ENCODE results near the gene FBN2. TPM values are rescaled to one million over a fixed set of nuclear protein-coding genes. Genes with fewer than 3 reads are reported as not detected.

The FBN2 gene
- total RNA-seq, 1 donor from 2014 or later, result 25.2 TPM

GRCh38 chr5:128254789-128255188 lies 283.3 kb downstream of the FBN2 start:
- DNase-seq (ENCODE audit: low read depth), result no peak
- no peaks in the 10 kb centered on the region for H3K36me3 ChIP-seq (ENCODE audit: control insufficient read depth, insufficient read depth, low read length)
- H3K27me3 ChIP-seq (ENCODE audit: control insufficient read depth, insufficient read depth, low read length), result no peaks in the 10 kb centered on the region
- no peak for TF ChIP-seq CTCF (IDR thresholded peaks at IDR 0.05; ENCODE audit: insufficient read depth, low read length, poor library complexity, severe bottlenecking)
- no peak overlapping the region for H3K4me3 ChIP-seq (ENCODE audit: low read depth, low read length)

DNA sequence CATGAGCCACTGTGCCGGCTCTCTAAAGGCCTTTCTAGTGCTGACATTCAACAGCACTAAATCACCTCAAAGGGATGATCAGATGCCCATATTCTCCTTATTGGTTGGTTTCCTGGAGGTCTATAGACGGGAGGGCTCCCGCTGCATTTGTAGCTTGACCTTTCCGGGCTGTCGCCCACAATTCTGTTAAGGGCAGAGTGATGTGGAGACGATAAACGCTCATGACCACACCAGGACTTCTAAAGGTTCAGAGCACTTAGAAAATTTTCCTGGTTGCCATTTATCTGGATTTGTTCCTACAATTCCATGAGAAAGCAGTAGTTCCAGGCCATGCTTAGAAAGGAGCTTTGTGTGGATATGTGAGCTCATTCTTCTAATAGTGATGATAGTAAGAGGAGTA lies 284.2 kb downstream of the FBN2 start:
- no peak for DNase-seq (ENCODE audit: low read depth)
- H3K4me3 ChIP-seq (ENCODE audit: low read depth, low read length), result no peak overlapping the region
- H3K36me3 ChIP-seq (ENCODE audit: control insufficient read depth, insufficient read depth, low read length), result no peaks in the 10 kb centered on the region
- TF ChIP-seq CTCF (IDR thresholded peaks at IDR 0.05; ENCODE audit: insufficient read depth, low read length, poor library complexity, severe bottlenecking), result no peak
- no peaks in the 10 kb centered on the region for H3K27me3 ChIP-seq (ENCODE audit: control insufficient read depth, insufficient read depth, low read length)

DNA sequence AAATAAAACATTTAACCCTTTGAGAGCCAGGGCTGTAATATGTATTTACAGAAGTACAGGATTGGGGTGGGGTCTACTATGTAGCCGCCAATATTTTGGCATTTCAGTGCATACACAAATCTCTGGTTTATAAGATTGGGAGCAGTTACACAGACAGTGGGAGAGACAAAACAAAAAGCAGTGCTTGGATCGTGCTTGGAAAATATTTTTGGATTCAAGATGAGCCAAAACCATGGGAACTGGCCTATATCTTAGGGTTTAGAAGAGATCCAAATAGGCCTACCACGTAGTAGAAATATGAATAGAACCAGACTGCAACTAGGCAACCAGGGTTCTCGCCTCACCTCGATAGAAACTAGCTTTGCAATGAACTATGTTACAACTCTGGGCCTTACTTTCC lies 284.9 kb downstream of the FBN2 start:
- Histone ChIP-seq H3K27me3 (ENCODE audit: control insufficient read depth, insufficient read depth, low read length) (no peaks in the 10 kb centered on the region), H3K4me3 (ENCODE audit: low read depth, low read length) (no peak overlapping the region), H3K36me3 (ENCODE audit: control insufficient read depth, insufficient read depth, low read length) (no peaks in the 10 kb centered on the region)
- DNase-seq (ENCODE audit: low read depth), result no peak
- TF ChIP-seq CTCF (IDR thresholded peaks at IDR 0.05; ENCODE audit: insufficient read depth, low read length, poor library complexity, severe bottlenecking), result no peak

- H3K36me3 ChIP-seq (ENCODE audit: control insufficient read depth, insufficient read depth, low read length), result no peaks in the 10 kb centered on the region
- H3K4me3 ChIP-seq (ENCODE audit: low read depth, low read length), result no peak overlapping the region
- no peaks in the 10 kb centered on the region for H3K27me3 ChIP-seq (ENCODE audit: control insufficient read depth, insufficient read depth, low read length)
- no peak for DNase-seq (ENCODE audit: low read depth)
- TF ChIP-seq CTCF (IDR thresholded peaks at IDR 0.05; ENCODE audit: insufficient read depth, low read length, poor library complexity, severe bottlenecking), result no peak
These were observed 285.3 kb downstream of the FBN2 start for GRCh38 chr5:128252756-128253155.

- Histone ChIP-seq H3K36me3 (ENCODE audit: control insufficient read depth, insufficient read depth, low read length) (no peaks in the 10 kb centered on the region), H3K4me3 (ENCODE audit: low read depth, low read length) (no peak overlapping the region), H3K27me3 (ENCODE audit: control insufficient read depth, insufficient read depth, low read length) (no peaks in the 10 kb centered on the region)
- DNase-seq (ENCODE audit: low read depth), result no peak
- no peak for TF ChIP-seq CTCF (IDR thresholded peaks at IDR 0.05; ENCODE audit: insufficient read depth, low read length, poor library complexity, severe bottlenecking)
These were observed 285.8 kb downstream of the FBN2 start for GRCh38 chr5:128252196-128252595.

DNA sequence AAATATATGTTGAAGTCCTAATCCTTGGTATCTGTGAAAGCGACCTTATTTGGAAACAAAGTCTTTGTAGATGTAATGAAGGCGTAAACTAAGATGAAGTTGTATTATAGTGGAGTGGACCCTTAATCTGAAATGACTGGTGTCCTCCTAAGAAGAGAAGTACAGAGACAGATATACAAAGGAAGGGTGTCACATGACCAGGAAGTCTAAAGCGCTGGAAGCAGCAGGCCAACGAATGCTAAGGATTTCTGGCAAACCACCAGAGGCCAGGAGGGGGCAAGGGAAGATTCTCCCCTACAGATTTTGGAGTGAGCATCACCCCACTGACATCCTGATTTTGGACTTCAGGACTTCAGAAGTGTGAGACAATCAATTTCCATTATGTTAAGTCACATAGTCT lies 292.1 kb downstream of the FBN2 start:
- no peak for DNase-seq (ENCODE audit: low read depth)
- Histone ChIP-seq H3K27me3 (ENCODE audit: control insufficient read depth, insufficient read depth, low read length) (no peaks in the 10 kb centered on the region), H3K36me3 (ENCODE audit: control insufficient read depth, insufficient read depth, low read length) (no peaks in the 10 kb centered on the region), H3K4me3 (ENCODE audit: low read depth, low read length) (no peak overlapping the region)
- TF ChIP-seq CTCF (IDR thresholded peaks at IDR 0.05; ENCODE audit: insufficient read depth, low read length, poor library complexity, severe bottlenecking), result no peak

All from kidney epithelial cell (primary cell).